ENCODE results near the gene MAP2K5. TPM values are rescaled to one million over a fixed set of nuclear protein-coding genes. Genes with fewer than 3 reads are reported as not detected.

The MAP2K5 gene
- total RNA-seq, 4 donors from 2014 or later: 3.6 to 27.1 (median 18.6) TPM

GRCh38 chr15:67724691-67725375 is 182.3 kb downstream of the MAP2K5 start:
- TF ChIP-seq, protein P1, sequence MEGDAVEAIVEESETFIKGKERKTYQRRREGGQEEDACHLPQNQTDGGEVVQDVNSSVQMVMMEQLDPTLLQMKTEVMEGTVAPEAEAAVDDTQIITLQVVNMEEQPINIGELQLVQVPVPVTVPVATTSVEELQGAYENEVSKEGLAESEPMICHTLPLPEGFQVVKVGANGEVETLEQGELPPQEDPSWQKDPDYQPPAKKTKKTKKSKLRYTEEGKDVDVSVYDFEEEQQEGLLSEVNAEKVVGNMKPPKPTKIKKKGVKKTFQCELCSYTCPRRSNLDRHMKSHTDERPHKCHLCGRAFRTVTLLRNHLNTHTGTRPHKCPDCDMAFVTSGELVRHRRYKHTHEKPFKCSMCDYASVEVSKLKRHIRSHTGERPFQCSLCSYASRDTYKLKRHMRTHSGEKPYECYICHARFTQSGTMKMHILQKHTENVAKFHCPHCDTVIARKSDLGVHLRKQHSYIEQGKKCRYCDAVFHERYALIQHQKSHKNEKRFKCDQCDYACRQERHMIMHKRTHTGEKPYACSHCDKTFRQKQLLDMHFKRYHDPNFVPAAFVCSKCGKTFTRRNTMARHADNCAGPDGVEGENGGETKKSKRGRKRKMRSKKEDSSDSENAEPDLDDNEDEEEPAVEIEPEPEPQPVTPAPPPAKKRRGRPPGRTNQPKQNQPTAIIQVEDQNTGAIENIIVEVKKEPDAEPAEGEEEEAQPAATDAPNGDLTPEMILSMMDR (IDR thresholded peaks at IDR 0.05): no peak
- TF ChIP-seq POLR2A (IDR thresholded peaks at IDR 0.05): no peak
- Histone ChIP-seq H3K27me3 (no peaks in the 10 kb centered on the region), H3K27ac (no peak overlapping the region), H3K36me3 (no peaks in the 10 kb centered on the region), H3K4me1 (no peaks in the 10 kb centered on the region), H3K4me3 (no peak overlapping the region), H3K9me3 (no peaks in the 10 kb centered on the region)
- no peak for DNase-seq
- intact Hi-C loops (cut with DNase I; ENCODE audit: low total_unique reads): no loop called here

- TF ChIP-seq POLR2A (IDR thresholded peaks at IDR 0.05): no peak
- TF ChIP-seq, protein P1 (IDR thresholded peaks at IDR 0.05): no peak
- intact Hi-C loops (cut with DNase I; ENCODE audit: low total_unique reads): no loop called here
- no peak for DNase-seq
Observed at GRCh38 chr15:67730135-67730534, 187.6 kb downstream of the MAP2K5 start.

GRCh38 chr15:67731112-67731721 is 188.7 kb downstream of the MAP2K5 start:
- no peak for TF ChIP-seq POLR2A (IDR thresholded peaks at IDR 0.05)
- TF ChIP-seq, protein P1 (IDR thresholded peaks at IDR 0.05): no peak
- Histone ChIP-seq H3K36me3 (no peaks in the 10 kb centered on the region), H3K27ac (no peak overlapping the region), H3K4me3 (no peak overlapping the region), H3K27me3 (no peaks in the 10 kb centered on the region), H3K9me3 (no peaks in the 10 kb centered on the region), H3K4me1 (no peaks in the 10 kb centered on the region)
- intact Hi-C loops (cut with DNase I; ENCODE audit: low total_unique reads): no loop called here
- DNase-seq: no peak

More at GRCh38 chr15:67730135-67730534, 187.6 kb downstream of the MAP2K5 start:
- Histone ChIP-seq H3K27me3 (no peaks in the 10 kb centered on the region), H3K4me3 (no peak overlapping the region), H3K9me3 (no peaks in the 10 kb centered on the region), H3K27ac (no peak overlapping the region), H3K4me1 (no peaks in the 10 kb centered on the region), H3K36me3 (no peaks in the 10 kb centered on the region)

DNA sequence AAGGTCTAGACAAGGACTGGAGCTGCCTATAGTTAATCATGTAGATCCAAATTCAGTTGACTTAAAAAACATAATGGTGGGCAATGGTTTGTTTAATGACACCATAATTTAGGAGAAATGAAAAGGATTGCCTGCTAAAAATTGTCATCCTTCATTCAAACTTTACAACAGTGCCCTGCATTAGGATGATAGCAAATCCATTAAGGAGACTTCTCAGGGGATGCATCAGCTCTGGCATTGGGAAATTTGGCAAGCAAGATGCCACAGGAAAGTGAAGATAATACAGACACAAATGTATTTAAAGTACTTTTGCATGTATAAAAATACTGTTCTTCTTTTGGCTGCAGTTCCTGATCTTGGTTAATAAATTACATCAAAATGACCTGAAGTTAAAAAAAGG is 189.7 kb downstream of the MAP2K5 start:
- H3K36me3 ChIP-seq: no peaks in the 10 kb centered on the region
- no peak overlapping the region for H3K4me3 ChIP-seq
- no peaks in the 10 kb centered on the region for H3K27me3 ChIP-seq
- no peak overlapping the region for H3K27ac ChIP-seq
- intact Hi-C loops (cut with DNase I; ENCODE audit: low total_unique reads): no loop called here
- DNase-seq: no peak
- no peaks in the 10 kb centered on the region for H3K4me1 ChIP-seq
- TF ChIP-seq, protein P1 (IDR thresholded peaks at IDR 0.05): no peak
- no peak for TF ChIP-seq POLR2A (IDR thresholded peaks at IDR 0.05)
- no peaks in the 10 kb centered on the region for H3K9me3 ChIP-seq

DNA sequence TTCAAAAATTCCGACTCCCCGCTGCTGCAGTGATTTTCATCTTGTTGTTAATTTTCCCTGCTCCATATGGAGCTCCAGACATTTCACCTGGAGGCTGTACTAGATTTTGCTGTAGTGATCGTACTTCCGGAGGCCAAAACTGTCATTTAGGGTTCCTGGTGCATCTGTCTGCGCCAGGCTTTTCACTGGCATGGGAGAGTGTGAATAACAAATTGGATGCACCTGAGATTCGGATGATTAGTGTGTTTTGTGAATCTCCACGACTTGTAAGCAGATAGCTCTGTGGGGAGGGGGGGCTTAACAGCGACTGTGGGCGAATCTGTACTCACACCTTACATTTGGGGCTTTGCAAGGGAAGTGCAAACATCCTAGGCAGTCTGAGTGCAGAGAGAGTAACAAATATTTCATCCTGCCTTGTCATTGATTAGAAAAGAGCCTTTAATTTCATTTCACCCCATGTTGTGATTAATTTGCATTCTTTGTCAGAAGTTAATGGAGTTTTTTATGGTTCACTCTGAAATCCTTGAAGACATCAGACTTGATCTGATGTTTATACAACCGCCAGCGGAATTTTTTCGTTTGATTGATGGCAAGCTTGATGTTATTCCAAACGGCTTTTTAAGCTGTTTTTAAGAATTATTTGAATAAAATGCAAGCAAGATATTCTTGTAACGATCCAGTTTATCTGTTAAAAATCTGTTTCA is 190.3 kb downstream of the MAP2K5 start:
- TF ChIP-seq, protein P1 (IDR thresholded peaks at IDR 0.05): no peak
- no peak for TF ChIP-seq POLR2A (IDR thresholded peaks at IDR 0.05)

More for the DNA sequence above, 190.3 kb downstream of the MAP2K5 start:
- Histone ChIP-seq H3K4me3 (no peak overlapping the region), H3K27me3 (no peaks in the 10 kb centered on the region), H3K36me3 (no peaks in the 10 kb centered on the region), H3K4me1 (no peaks in the 10 kb centered on the region), H3K27ac (no peak overlapping the region), H3K9me3 (no peaks in the 10 kb centered on the region)
- DNase-seq: no peak
- intact Hi-C loops (cut with DNase I; ENCODE audit: low total_unique reads): no loop called here

All from uterus (tissue), 4 donors.